K562 (cell line): ENCODE data around the gene GRIA3.
"Not testable (repeated sequence)": the region's sequence is repeated elsewhere in the genome, so short reads cannot be mapped to it uniquely, and the experiment has no call there.

Experiments
- MXI1 ChIP-seq: IDR thresholded peaks from 2 replicates; pipeline ENCODE4 v1.6.1; 2011; ENCODE audit warnings: low read depth, mild to moderate bottlenecking, improper control_type of control experiment, low read length
- TF ChIP-seq, protein P1 (sequence below): sonication (generic); formaldehyde crosslinking; IDR thresholded peaks from 2 replicates; pipeline ENCODE4 v1.9.0; 2022; ENCODE audit warnings: mild to moderate bottlenecking, missing genetic modification reagents
- TF ChIP-seq, protein P2 (sequence below): fragments of 250-450 bp; sonication (Bioruptor Pico); IDR thresholded peaks from 2 replicates; pipeline ENCODE4 v1.9.0; 2021; ENCODE audit warnings: mild to moderate bottlenecking, inconsistent platforms

DNA sequence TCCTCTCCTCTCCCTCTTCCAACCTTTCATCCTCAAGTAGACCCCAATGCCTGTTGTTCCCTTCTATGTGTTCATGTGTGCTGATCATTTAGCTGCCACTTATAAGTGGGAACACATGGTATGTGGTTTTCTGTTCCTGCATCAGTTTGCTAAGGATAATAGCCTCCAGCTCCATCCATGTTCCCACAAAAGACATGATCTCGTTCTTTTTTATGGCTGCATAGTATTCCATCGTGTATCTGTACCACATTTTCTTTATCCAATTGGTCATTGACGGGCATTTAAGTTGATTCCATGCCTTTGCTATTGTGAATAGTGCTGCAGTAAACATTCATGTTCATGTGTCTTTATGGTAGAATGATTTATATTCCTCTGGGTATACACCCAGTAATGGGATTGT, 255.8 kb downstream of the GRIA3 start:
- not testable (repeated sequence) for TF ChIP-seq MXI1
- TF ChIP-seq, protein P1, sequence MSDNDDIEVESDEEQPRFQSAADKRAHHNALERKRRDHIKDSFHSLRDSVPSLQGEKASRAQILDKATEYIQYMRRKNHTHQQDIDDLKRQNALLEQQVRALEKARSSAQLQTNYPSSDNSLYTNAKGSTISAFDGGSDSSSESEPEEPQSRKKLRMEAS: not testable (repeated sequence)
- TF ChIP-seq, protein P2, sequence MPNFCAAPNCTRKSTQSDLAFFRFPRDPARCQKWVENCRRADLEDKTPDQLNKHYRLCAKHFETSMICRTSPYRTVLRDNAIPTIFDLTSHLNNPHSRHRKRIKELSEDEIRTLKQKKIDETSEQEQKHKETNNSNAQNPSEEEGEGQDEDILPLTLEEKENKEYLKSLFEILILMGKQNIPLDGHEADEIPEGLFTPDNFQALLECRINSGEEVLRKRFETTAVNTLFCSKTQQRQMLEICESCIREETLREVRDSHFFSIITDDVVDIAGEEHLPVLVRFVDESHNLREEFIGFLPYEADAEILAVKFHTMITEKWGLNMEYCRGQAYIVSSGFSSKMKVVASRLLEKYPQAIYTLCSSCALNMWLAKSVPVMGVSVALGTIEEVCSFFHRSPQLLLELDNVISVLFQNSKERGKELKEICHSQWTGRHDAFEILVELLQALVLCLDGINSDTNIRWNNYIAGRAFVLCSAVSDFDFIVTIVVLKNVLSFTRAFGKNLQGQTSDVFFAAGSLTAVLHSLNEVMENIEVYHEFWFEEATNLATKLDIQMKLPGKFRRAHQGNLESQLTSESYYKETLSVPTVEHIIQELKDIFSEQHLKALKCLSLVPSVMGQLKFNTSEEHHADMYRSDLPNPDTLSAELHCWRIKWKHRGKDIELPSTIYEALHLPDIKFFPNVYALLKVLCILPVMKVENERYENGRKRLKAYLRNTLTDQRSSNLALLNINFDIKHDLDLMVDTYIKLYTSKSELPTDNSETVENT (CRISPR knock-in tag): not testable (repeated sequence)
